ENCODE measurements around the gene TGFB1. TPM values are rescaled to one million over a fixed set of nuclear protein-coding genes. Genes with fewer than 3 reads are reported as not detected.

TGFB1 gene
- polyA plus RNA-seq, 1 of the 3 experiments (the other 2 are of a cell fraction), result 25.5 TPM

DNA sequence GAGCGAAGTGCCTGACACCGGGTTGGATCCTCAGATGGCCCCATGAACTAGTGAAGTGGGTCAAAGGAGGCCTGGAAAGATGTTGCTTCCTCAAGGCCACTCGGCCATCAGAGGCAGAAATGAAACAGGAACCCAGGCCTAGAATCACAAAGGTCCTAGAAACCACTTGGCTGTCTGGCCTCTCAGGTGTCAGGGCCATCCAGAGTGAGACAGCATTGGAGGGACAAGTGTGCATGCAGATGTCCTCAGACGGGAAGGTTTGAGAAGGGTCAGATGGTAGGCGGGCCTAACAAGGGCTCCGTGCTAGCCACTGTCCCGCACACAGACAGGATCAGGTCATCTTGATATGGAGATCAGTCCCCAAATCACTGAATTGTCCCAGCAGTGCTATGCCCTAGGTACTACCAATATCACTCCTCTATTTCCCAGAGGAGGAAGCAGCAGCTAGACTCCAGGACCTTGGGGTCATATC, 29.5 kb downstream of the TGFB1 start:
- WGBS (ENCODE audit: low lambda C conversion rate), result 87% methylated on average over 7 of the region's 7 CpGs

GRCh38 chr19:41323430-41324125, 30.1 kb downstream of the TGFB1 start:
- 13% methylated on average over 11 of the region's 16 CpGs for WGBS (ENCODE audit: low lambda C conversion rate)
- Histone ChIP-seq H3K4me2 (peak overlapping the region; percentile 82), H3K9me2 (no peaks in the 10 kb centered on the region), H3K9me3 (no peaks in the 10 kb centered on the region), H4K20me1 (ENCODE audit: insufficient read depth) (no peaks in the 10 kb centered on the region), H3F3A (replicated peaks; ENCODE audit: insufficient read depth) (peaks cover 57% of the 10 kb centered on the region), H3K79me2 (ENCODE audit: insufficient read depth) (peaks cover 51% of the 10 kb centered on the region; the same call in 1 of the 2 replicates), H3K36me3 (replicated peaks in 1 of 2; ENCODE audit: control insufficient read depth in 1 of 2, insufficient read depth in 2 of 2, low read length in 1 of 2) (peaks cover 20 to 24% of the 10 kb centered on the region in 2 experiments), H3K4me1 (ENCODE audit: control insufficient read depth in 1 of 2, insufficient read depth in 2 of 2, low read depth in 1 of 2, low read length in 1 of 2) (peaks cover 53 to 59% of the 10 kb centered on the region in 2 experiments), H3K9ac (peak overlapping the region; percentile 87), H2AFZ (ENCODE audit: low read depth) (no peak overlapping the region), H3K4me3 (ENCODE audit: low read depth in 2 of 2, low read length in 1 of 2) (peak overlapping the region in 1 of 2 experiments; percentile 43; a peak in 2 of 4 replicates), H3K27ac (ENCODE audit: low read depth in 2 of 2, low read length in 1 of 2) (peak overlapping the region; percentile 75 to 100), H3K27me3 (ENCODE audit: insufficient read depth) (no peaks in the 10 kb centered on the region)
- DNase-seq, result peak; percentile 84
- ChIA-PET CTCF (interaction anchor here (0.7 to 6.9 kb wide), 5 partner anchors 16 to 116 kb away, joined by 3 to 54 read pairs (median 15); partner anchors contain the start of genes DMAC2 and TGFB1), POLR2A (interaction anchor here (0.5 to 2.1 kb wide), 2 partner anchors 13 to 57 kb away, joined by 3 to 5 read pairs; partner anchors contain the start of gene CCDC97)
- peak; percentile 99 for TF ChIP-seq TCF12 (IDR thresholded peaks at IDR 0.05)
- peak; percentile 63; the same call in 1 of the 2 replicates for TF ChIP-seq MAX (IDR thresholded peaks at IDR 0.05; ENCODE audit: low read depth)
- no peak for TF ChIP-seq MXI1 (IDR thresholded peaks at IDR 0.05; ENCODE audit: low read depth, low read length)
- TF ChIP-seq POLR2AphosphoS5 (IDR thresholded peaks at IDR 0.05; ENCODE audit: low read depth, low read length), result no peak; the same call in none of the 2 replicates
- TF ChIP-seq TEAD4 (IDR thresholded peaks at IDR 0.05; ENCODE audit: borderline replicate concordance, insufficient read depth), result no peak; the same call in 1 of the 2 replicates
- TF ChIP-seq ELF1 (IDR thresholded peaks at IDR 0.05), result peak; percentile 43; the same call in 1 of the 2 replicates
- TF ChIP-seq CTCF (IDR thresholded peaks at IDR 0.05), result no peak
- TF ChIP-seq TAF1 (IDR thresholded peaks at IDR 0.05; ENCODE audit: borderline replicate concordance, low read depth, low read length), result no peak
- TF ChIP-seq EZH2phosphoT487 (IDR thresholded peaks at IDR 0.05; ENCODE audit: borderline replicate concordance, low read depth), result no peak
- peak; percentile 93 for TF ChIP-seq FOSL2 (IDR thresholded peaks at IDR 0.05; ENCODE audit: borderline replicate concordance, low read depth)
- 0 out of 2 replicates have a peak, but pooled peaks have one; percentile 22 for TF ChIP-seq USF1 (IDR thresholded peaks at IDR 0.05; ENCODE audit: borderline replicate concordance, low read depth)

More for the DNA sequence above, 29.5 kb downstream of the TGFB1 start:
- TF ChIP-seq USF1 (IDR thresholded peaks at IDR 0.05; ENCODE audit: borderline replicate concordance, low read depth) (no peak), POLR2AphosphoS5 (IDR thresholded peaks at IDR 0.05; ENCODE audit: low read depth, low read length) (peak; percentile 3; the same call in 1 of the 2 replicates)
- TF ChIP-seq, protein P1, sequence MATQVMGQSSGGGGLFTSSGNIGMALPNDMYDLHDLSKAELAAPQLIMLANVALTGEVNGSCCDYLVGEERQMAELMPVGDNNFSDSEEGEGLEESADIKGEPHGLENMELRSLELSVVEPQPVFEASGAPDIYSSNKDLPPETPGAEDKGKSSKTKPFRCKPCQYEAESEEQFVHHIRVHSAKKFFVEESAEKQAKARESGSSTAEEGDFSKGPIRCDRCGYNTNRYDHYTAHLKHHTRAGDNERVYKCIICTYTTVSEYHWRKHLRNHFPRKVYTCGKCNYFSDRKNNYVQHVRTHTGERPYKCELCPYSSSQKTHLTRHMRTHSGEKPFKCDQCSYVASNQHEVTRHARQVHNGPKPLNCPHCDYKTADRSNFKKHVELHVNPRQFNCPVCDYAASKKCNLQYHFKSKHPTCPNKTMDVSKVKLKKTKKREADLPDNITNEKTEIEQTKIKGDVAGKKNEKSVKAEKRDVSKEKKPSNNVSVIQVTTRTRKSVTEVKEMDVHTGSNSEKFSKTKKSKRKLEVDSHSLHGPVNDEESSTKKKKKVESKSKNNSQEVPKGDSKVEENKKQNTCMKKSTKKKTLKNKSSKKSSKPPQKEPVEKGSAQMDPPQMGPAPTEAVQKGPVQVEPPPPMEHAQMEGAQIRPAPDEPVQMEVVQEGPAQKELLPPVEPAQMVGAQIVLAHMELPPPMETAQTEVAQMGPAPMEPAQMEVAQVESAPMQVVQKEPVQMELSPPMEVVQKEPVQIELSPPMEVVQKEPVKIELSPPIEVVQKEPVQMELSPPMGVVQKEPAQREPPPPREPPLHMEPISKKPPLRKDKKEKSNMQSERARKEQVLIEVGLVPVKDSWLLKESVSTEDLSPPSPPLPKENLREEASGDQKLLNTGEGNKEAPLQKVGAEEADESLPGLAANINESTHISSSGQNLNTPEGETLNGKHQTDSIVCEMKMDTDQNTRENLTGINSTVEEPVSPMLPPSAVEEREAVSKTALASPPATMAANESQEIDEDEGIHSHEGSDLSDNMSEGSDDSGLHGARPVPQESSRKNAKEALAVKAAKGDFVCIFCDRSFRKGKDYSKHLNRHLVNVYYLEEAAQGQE (IDR thresholded peaks at IDR 0.05; ENCODE audit: low read depth, low read length), result no peak
- Histone ChIP-seq H3K27me3 (ENCODE audit: insufficient read depth) (no peaks in the 10 kb centered on the region), H4K20me1 (ENCODE audit: insufficient read depth) (no peaks in the 10 kb centered on the region), H3K79me2 (ENCODE audit: insufficient read depth) (peaks cover 51% of the 10 kb centered on the region), H3K27ac (ENCODE audit: low read depth in 2 of 2, low read length in 1 of 2) (peak overlapping the region; percentile 75 to 100), H3F3A (replicated peaks; ENCODE audit: insufficient read depth) (peaks cover 64% of the 10 kb centered on the region), H3K9ac (peak overlapping the region; percentile 78; the same call in 1 of the 2 replicates), H3K4me3 (ENCODE audit: low read depth in 2 of 2, low read length in 1 of 2) (no peak overlapping the region), H3K9me2 (no peaks in the 10 kb centered on the region), H3K36me3 (replicated peaks in 1 of 2; ENCODE audit: control insufficient read depth in 1 of 2, insufficient read depth in 2 of 2, low read length in 1 of 2) (peaks cover 14 to 24% of the 10 kb centered on the region in 2 experiments), H2AFZ (ENCODE audit: low read depth) (no peak overlapping the region), H3K4me2 (peak overlapping the region; percentile 82), H3K4me1 (ENCODE audit: control insufficient read depth in 1 of 2, insufficient read depth in 2 of 2, low read depth in 1 of 2, low read length in 1 of 2) (peaks cover 53 to 59% of the 10 kb centered on the region in 2 experiments), H3K9me3 (no peaks in the 10 kb centered on the region)
- CTCF ChIA-PET, result interaction anchor here (1.2 to 6.9 kb wide), 4 partner anchors 17 to 120 kb away, joined by 3 to 54 read pairs (median 12); partner anchors contain the start of genes DMAC2 and TGFB1
- DNase-seq, result no peak
- POLR2A ChIA-PET, result interaction anchor here (0.5 to 2.1 kb wide), 2 partner anchors 14 to 57 kb away, joined by 3 to 5 read pairs; partner anchors contain the start of gene CCDC97

All from SK-N-SH (cell line).